HEK293T (cell line): ENCODE measurements around the gene TRHDE.

ENCODE experiments used
- BHLHE40 ChIP-seq: fragments of 450-650 bp; IDR thresholded peaks from 2 replicates; pipeline ENCODE4 v1.6.1; 2016; ENCODE audit warnings: mild to moderate bottlenecking, moderate library complexity, borderline replicate concordance
- ELF4 ChIP-seq: fragments of 450-650 bp; IDR thresholded peaks from 2 replicates; pipeline ENCODE4 v1.6.1; 2017; ENCODE audit warnings: antibody characterized with exemption
- FOXA1 ChIP-seq: fragments of 450-650 bp; IDR thresholded peaks from 2 replicates; pipeline ENCODE4 v1.6.1; 2016; ENCODE audit warnings: mild to moderate bottlenecking
- FOXK2 ChIP-seq: fragments of 450-650 bp; IDR thresholded peaks from 2 replicates; pipeline ENCODE4 v1.6.1; 2016; ENCODE audit warnings: mild to moderate bottlenecking
- FOXM1 ChIP-seq: fragments of 450-650 bp; IDR thresholded peaks from 2 replicates; pipeline ENCODE4 v1.6.1; 2017; ENCODE audit warnings: mild to moderate bottlenecking, borderline replicate concordance
- HDGF ChIP-seq: fragments of 450-650 bp; IDR thresholded peaks from 2 replicates; pipeline ENCODE4 v1.6.1; 2017; ENCODE audit warnings: antibody characterized with exemption, borderline replicate concordance
- L3MBTL2 ChIP-seq: fragments of 450-650 bp; conservative IDR thresholded peaks from 2 replicates; pipeline ENCODE4 v1.6.1; 2016; ENCODE audit warnings: mild to moderate bottlenecking
- LEF1 ChIP-seq: fragments of 450-650 bp; IDR thresholded peaks from 2 replicates; pipeline ENCODE4 v1.6.1; 2017; ENCODE audit warnings: mild to moderate bottlenecking, borderline replicate concordance
- NFRKB ChIP-seq: fragments of 450-650 bp; IDR thresholded peaks from 2 replicates; pipeline ENCODE4 v1.6.1; 2016; ENCODE audit warnings: mild to moderate bottlenecking, moderate library complexity
- PKNOX1 ChIP-seq: fragments of 450-650 bp; IDR thresholded peaks from 2 replicates; pipeline ENCODE4 v1.6.1; 2016
- SP1 ChIP-seq: fragments of 450-650 bp; IDR thresholded peaks from 2 replicates; pipeline ENCODE4 v1.6.1; 2017
- SUZ12 ChIP-seq: fragments of 450-650 bp; IDR thresholded peaks from 2 replicates; pipeline ENCODE4 v1.6.1; 2016; ENCODE audit warnings: mild to moderate bottlenecking
- TARDBP ChIP-seq: fragments of 450-650 bp; IDR thresholded peaks from 2 replicates; pipeline ENCODE4 v1.6.1; 2016
- ZNF384 ChIP-seq: fragments of 450-650 bp; IDR thresholded peaks from 2 replicates; pipeline ENCODE4 v1.6.1; 2016

GRCh38 chr12:72716221-72716620 lies 444.1 kb downstream of the TRHDE start:
- TF ChIP-seq SP1 (no peak), TARDBP (no peak), FOXK2 (no peak), ELF4 (no peak), BHLHE40 (no peak), FOXM1 (no peak), SUZ12 (no peak), LEF1 (no peak), NFRKB (no peak), HDGF (no peak), FOXA1 (no peak), PKNOX1 (no peak), ZNF384 (no peak), L3MBTL2 (no peak)
